HEK293 (cell line): Measurements from ENCODE around the gene PCDH19.

Experiments used
- BCL11A ChIP-seq: fragments of 450-650 bp; formaldehyde crosslinking; IDR thresholded peaks from 2 replicates; pipeline ENCODE4 v1.5.1; 2016; ENCODE audit warnings: low read depth, missing biosample characterization, missing genetic modification characterization
- PRDM10 ChIP-seq: fragments of 450-650 bp; formaldehyde crosslinking; IDR thresholded peaks from 2 replicates; pipeline ENCODE4 v1.5.1; 2016; ENCODE audit warnings: missing biosample characterization, missing genetic modification characterization
- REPIN1 ChIP-seq: fragments of 450-650 bp; formaldehyde crosslinking; IDR thresholded peaks from 2 replicates; pipeline ENCODE4 v1.5.1; 2017; ENCODE audit warnings: missing biosample characterization, missing genetic modification characterization, low read depth
- YY1 ChIP-seq: fragments of 450-650 bp; formaldehyde crosslinking; IDR thresholded peaks from 2 replicates; pipeline ENCODE4 v1.5.1; 2018; ENCODE audit warnings: missing biosample characterization, missing genetic modification characterization
- ZBTB17 ChIP-seq: fragments of 450-650 bp; formaldehyde crosslinking; IDR thresholded peaks from 2 replicates; pipeline ENCODE4 v1.5.1; 2016; ENCODE audit warnings: missing biosample characterization, missing genetic modification characterization
- ZNF148 ChIP-seq: fragments of 450-650 bp; formaldehyde crosslinking; IDR thresholded peaks from 2 replicates; pipeline ENCODE4 v1.5.0; 2017; ENCODE audit warnings: missing biosample characterization, missing genetic modification characterization, borderline replicate concordance
- ZNF221 ChIP-seq: fragments of 450-650 bp; formaldehyde crosslinking; IDR thresholded peaks from 2 replicates; pipeline ENCODE4 v1.5.1; 2017; ENCODE audit warnings: missing biosample characterization, missing genetic modification characterization, borderline replicate concordance
- ZNF350 ChIP-seq: fragments of 450-650 bp; formaldehyde crosslinking; IDR thresholded peaks from 2 replicates; pipeline ENCODE4 v1.5.0; 2017; ENCODE audit warnings: missing biosample characterization, mild to moderate bottlenecking, missing genetic modification characterization
- ZNF701 ChIP-seq: fragments of 450-650 bp; formaldehyde crosslinking; IDR thresholded peaks from 2 replicates; pipeline ENCODE4 v1.5.1; 2016; ENCODE audit warnings: missing biosample characterization, missing genetic modification characterization
- ZSCAN16 ChIP-seq: fragments of 450-650 bp; formaldehyde crosslinking; IDR thresholded peaks from 2 replicates; pipeline ENCODE4 v1.5.1; 2016; ENCODE audit warnings: missing biosample characterization, missing genetic modification characterization
- TF ChIP-seq, protein P1 (sequence below): fragments of 450-650 bp; formaldehyde crosslinking; IDR thresholded peaks from 2 replicates; pipeline ENCODE4 v1.5.1; 2016; ENCODE audit warnings: missing biosample characterization, missing genetic modification characterization
- TF ChIP-seq, protein P2 (sequence below): fragments of 450-650 bp; formaldehyde crosslinking; IDR thresholded peaks from 2 replicates; pipeline ENCODE4 v1.5.1; 2016; ENCODE audit warnings: missing biosample characterization, missing genetic modification characterization
- TF ChIP-seq, protein P3 (sequence below): fragments of 450-650 bp; formaldehyde crosslinking; IDR thresholded peaks from 2 replicates; pipeline ENCODE4 v1.5.1; 2016; ENCODE audit warnings: missing biosample characterization, missing genetic modification characterization

- TF ChIP-seq YY1, result no peak
- TF ChIP-seq BCL11A (tag by site-specific recombination), result no peak
- TF ChIP-seq ZNF701, result no peak
- TF ChIP-seq REPIN1 (tag by site-specific recombination), result no peak
- no peak for TF ChIP-seq PRDM10
- TF ChIP-seq ZSCAN16, result no peak
- no peak for TF ChIP-seq ZBTB17 (tag by site-specific recombination)
- no peak for TF ChIP-seq ZNF350 (tag by site-specific recombination)
- TF ChIP-seq, protein P1, sequence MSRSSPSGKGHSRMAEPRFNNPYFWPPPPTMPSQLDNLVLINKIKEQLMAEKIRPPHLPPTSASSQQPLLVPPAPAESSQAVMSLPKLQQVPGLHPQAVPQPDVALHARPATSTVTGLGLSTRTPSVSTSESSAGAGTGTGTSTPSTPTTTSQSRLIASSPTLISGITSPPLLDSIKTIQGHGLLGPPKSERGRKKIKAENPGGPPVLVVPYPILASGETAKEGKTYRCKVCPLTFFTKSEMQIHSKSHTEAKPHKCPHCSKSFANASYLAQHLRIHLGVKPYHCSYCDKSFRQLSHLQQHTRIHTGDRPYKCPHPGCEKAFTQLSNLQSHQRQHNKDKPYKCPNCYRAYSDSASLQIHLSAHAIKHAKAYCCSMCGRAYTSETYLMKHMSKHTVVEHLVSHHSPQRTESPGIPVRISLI, result no peak
- TF ChIP-seq, protein P2, sequence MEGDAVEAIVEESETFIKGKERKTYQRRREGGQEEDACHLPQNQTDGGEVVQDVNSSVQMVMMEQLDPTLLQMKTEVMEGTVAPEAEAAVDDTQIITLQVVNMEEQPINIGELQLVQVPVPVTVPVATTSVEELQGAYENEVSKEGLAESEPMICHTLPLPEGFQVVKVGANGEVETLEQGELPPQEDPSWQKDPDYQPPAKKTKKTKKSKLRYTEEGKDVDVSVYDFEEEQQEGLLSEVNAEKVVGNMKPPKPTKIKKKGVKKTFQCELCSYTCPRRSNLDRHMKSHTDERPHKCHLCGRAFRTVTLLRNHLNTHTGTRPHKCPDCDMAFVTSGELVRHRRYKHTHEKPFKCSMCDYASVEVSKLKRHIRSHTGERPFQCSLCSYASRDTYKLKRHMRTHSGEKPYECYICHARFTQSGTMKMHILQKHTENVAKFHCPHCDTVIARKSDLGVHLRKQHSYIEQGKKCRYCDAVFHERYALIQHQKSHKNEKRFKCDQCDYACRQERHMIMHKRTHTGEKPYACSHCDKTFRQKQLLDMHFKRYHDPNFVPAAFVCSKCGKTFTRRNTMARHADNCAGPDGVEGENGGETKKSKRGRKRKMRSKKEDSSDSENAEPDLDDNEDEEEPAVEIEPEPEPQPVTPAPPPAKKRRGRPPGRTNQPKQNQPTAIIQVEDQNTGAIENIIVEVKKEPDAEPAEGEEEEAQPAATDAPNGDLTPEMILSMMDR (tag by site-specific recombination), result no peak
- TF ChIP-seq ZNF221 (tag by site-specific recombination), result no peak
- TF ChIP-seq, protein P3, sequence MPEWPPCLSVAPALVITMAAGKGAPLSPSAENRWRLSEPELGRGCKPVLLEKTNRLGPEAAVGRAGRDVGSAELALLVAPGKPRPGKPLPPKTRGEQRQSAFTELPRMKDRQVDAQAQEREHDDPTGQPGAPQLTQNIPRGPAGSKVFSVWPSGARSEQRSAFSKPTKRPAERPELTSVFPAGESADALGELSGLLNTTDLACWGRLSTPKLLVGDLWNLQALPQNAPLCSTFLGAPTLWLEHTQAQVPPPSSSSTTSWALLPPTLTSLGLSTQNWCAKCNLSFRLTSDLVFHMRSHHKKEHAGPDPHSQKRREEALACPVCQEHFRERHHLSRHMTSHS (tag by site-specific recombination), result no peak
- no peak for TF ChIP-seq ZNF148 (tag by site-specific recombination)
Measured at GRCh38 chrX:100395781-100396180, 14.3 kb downstream of the PCDH19 start.
